Measurements from ENCODE around the gene CHST4.
"Not testable (repeated sequence)": the region's sequence is repeated elsewhere in the genome, so short reads cannot be mapped to it uniquely, and the experiment has no call there.

Gene CHST4

DNA sequence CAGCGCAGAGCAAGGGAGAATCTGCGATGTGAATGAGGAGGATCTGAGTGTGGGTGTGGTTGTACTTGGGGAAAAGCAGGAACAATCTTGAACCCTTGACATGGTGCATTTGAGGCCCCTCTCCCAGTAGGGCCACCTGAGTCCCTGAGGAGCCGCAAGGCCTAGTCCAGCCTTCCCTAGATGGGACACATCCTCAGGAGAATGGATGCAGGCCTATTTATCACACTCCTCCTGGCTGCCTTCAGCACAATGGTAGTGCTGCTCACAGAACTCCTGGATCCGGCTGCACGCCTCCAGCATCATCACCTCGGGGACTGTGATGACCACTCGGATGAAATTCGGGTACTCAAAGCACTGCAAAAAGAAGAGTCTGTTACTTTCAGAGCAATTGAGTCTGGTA, 41.7 kb downstream of the CHST4 start:
- Histone ChIP-seq H3K4me1 (ENCODE audit: control insufficient read depth in 5 of 5, insufficient read depth in 5 of 5, low read length in 5 of 5) (peaks cover 0 to 27% (median 19%) of the 10 kb centered on the region in 5 donors), H3K27me3 (ENCODE audit: control insufficient read depth in 5 of 5, insufficient read depth in 4 of 5, low read length in 5 of 5) (no peaks in the 10 kb centered on the region), H3K36me3 (ENCODE audit: control insufficient read depth in 5 of 5, insufficient read depth in 5 of 5, low read length in 5 of 5) (no peaks in the 10 kb centered on the region), H3K9me3 (ENCODE audit: control insufficient read depth in 5 of 5, low read length in 5 of 5) (no peaks in the 10 kb centered on the region), H3K9ac (ENCODE audit: low read length in 5 of 5) (no peak overlapping the region), H3K4me3 (ENCODE audit: low read depth in 1 of 5, low read length in 5 of 5) (no peak overlapping the region), H3K27ac (ENCODE audit: low read depth, low read length) (no peak overlapping the region)

DNA sequence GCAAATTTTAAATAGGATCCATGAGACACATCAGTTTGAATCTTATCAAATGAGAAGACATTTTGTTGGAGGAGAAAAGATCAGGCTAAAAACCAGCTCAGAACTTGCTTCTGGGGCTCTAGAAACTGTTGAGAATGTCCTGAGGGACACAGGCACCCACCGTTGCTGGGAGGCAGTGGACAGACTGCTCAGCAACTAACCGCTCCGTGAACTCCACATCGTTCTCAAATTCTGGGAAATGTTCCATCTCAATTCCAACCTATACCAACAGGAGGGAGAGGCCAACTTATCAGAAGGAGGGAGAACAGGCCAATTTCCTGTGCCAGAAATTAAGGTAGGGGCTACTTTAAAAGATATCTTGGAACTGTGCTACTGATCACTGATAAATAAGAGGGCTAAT, 42.3 kb downstream of the CHST4 start:
- no peaks in the 10 kb centered on the region for H3K27me3 ChIP-seq (ENCODE audit: control insufficient read depth in 5 of 5, insufficient read depth in 4 of 5, low read length in 5 of 5)
- no peak overlapping the region for H3K9ac ChIP-seq (ENCODE audit: low read length in 5 of 5)
- no peak overlapping the region for H3K4me3 ChIP-seq (ENCODE audit: low read depth in 1 of 5, low read length in 5 of 5)
- H3K27ac ChIP-seq (ENCODE audit: low read depth, low read length), result no peak overlapping the region
- no peaks in the 10 kb centered on the region for H3K9me3 ChIP-seq (ENCODE audit: control insufficient read depth in 5 of 5, low read length in 5 of 5)
- peaks cover 0 to 27% (median 19%) of the 10 kb centered on the region in 5 donors for H3K4me1 ChIP-seq (ENCODE audit: control insufficient read depth in 5 of 5, insufficient read depth in 5 of 5, low read length in 5 of 5)
- no peaks in the 10 kb centered on the region for H3K36me3 ChIP-seq (ENCODE audit: control insufficient read depth in 5 of 5, insufficient read depth in 5 of 5, low read length in 5 of 5)

DNA sequence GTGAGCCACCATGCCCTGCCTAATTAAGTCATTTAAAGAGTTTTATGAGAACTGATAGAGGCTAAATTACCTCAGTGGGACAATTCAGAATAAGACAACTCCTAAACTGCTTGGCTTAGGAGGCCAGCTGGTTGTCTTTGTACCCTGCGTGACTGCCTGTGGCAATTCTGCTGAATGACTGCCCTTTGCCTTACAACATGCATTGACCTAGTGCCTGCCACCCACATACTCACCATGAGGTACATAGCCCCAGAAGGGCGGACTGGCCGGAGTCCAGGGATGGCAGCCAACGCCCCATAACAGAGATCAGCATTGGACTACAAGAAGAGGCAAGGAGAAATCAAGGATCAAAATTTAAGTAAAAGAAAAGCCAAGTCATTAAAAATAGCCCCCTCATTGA, 43.4 kb downstream of the CHST4 start:
- Histone ChIP-seq H3K4me3 (ENCODE audit: low read depth in 1 of 5, low read length in 5 of 5) (no peak overlapping the region), H3K9me3 (ENCODE audit: control insufficient read depth in 5 of 5, low read length in 5 of 5) (no peaks in the 10 kb centered on the region), H3K9ac (ENCODE audit: low read length in 5 of 5) (no peak overlapping the region), H3K27me3 (ENCODE audit: control insufficient read depth in 5 of 5, insufficient read depth in 4 of 5, low read length in 5 of 5) (no peaks in the 10 kb centered on the region), H3K4me1 (ENCODE audit: control insufficient read depth in 5 of 5, insufficient read depth in 5 of 5, low read length in 5 of 5) (peaks cover 0 to 20% (median 12%) of the 10 kb centered on the region in 5 donors), H3K36me3 (ENCODE audit: control insufficient read depth in 5 of 5, insufficient read depth in 5 of 5, low read length in 5 of 5) (no peaks in the 10 kb centered on the region), H3K27ac (ENCODE audit: low read depth, low read length) (no peak overlapping the region)

DNA sequence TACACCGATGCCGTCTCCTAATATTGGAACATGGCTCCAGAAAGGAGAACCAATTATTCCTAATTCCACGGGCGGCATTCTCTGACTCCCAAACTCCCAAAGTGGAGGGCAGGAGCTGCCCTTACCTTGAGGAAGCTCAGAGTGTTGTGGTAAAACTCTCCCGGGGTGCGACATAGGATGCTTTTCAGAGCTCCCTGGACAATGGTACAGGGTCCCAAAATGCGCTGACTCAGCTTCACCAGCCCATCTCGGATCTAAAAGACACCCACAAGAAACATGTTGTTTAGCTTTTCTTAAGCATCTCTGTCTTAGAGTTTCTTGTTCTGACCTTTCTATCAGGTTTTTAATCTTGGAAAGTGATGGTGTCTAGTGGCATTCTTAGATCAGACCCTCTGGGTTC, 43.9 kb downstream of the CHST4 start:
- Histone ChIP-seq H3K9me3 (ENCODE audit: control insufficient read depth in 5 of 5, low read length in 5 of 5) (no peaks in the 10 kb centered on the region), H3K4me1 (ENCODE audit: control insufficient read depth in 5 of 5, insufficient read depth in 5 of 5, low read length in 5 of 5) (peaks cover 0 to 15% (median 7%) of the 10 kb centered on the region in 5 donors), H3K27ac (ENCODE audit: low read depth, low read length) (no peak overlapping the region), H3K4me3 (ENCODE audit: low read depth in 1 of 5, low read length in 5 of 5) (no peak overlapping the region), H3K9ac (ENCODE audit: low read length in 5 of 5) (no peak overlapping the region), H3K27me3 (ENCODE audit: control insufficient read depth in 5 of 5, insufficient read depth in 4 of 5, low read length in 5 of 5) (no peaks in the 10 kb centered on the region), H3K36me3 (ENCODE audit: control insufficient read depth in 5 of 5, insufficient read depth in 5 of 5, low read length in 5 of 5) (no peaks in the 10 kb centered on the region)

DNA sequence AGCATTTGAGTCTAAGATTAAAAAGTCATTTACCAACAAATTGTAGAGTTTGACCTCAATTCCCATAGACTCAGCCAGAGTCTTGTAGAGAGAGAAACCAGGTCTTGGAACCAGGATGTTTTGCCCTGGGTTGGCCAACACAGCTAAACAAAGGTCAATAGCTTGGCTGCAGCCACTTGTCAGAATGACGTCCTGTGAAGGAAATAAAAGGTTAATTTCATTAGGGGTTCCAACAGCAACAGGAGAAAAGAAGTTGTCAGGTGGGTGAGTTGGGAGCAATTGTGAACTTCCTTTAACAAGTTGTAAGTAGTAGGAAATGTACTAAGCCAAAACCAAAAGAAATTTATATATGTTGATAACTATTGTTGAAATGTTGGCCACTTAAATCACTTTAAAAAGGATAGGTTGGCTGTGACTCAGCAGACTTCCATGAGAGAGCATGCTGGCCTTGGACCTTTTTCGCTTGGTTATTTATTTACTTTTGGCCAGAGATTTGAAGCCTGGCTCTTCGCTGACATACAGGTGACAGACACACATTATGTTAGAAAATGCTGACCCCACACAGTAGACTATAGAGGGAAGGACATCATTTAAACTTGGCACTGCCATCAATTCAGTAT, 46.4 kb downstream of the CHST4 start:
- H3K4me1 ChIP-seq (ENCODE audit: control insufficient read depth in 5 of 5, insufficient read depth in 5 of 5, low read length in 5 of 5), result peaks cover 0 to 8% (median 4%) of the 10 kb centered on the region in 5 donors
- H3K9me3 ChIP-seq (ENCODE audit: control insufficient read depth in 5 of 5, low read length in 5 of 5), result no peaks in the 10 kb centered on the region
- H3K36me3 ChIP-seq (ENCODE audit: control insufficient read depth in 5 of 5, insufficient read depth in 5 of 5, low read length in 5 of 5), result no peaks in the 10 kb centered on the region
- no peak overlapping the region for H3K27ac ChIP-seq (ENCODE audit: low read depth, low read length)
- no peaks in the 10 kb centered on the region for H3K27me3 ChIP-seq (ENCODE audit: control insufficient read depth in 5 of 5, insufficient read depth in 4 of 5, low read length in 5 of 5)
- H3K9ac ChIP-seq (ENCODE audit: low read length in 5 of 5), result no peak overlapping the region
- no peak overlapping the region for H3K4me3 ChIP-seq (ENCODE audit: low read depth in 1 of 5, low read length in 5 of 5)

DNA sequence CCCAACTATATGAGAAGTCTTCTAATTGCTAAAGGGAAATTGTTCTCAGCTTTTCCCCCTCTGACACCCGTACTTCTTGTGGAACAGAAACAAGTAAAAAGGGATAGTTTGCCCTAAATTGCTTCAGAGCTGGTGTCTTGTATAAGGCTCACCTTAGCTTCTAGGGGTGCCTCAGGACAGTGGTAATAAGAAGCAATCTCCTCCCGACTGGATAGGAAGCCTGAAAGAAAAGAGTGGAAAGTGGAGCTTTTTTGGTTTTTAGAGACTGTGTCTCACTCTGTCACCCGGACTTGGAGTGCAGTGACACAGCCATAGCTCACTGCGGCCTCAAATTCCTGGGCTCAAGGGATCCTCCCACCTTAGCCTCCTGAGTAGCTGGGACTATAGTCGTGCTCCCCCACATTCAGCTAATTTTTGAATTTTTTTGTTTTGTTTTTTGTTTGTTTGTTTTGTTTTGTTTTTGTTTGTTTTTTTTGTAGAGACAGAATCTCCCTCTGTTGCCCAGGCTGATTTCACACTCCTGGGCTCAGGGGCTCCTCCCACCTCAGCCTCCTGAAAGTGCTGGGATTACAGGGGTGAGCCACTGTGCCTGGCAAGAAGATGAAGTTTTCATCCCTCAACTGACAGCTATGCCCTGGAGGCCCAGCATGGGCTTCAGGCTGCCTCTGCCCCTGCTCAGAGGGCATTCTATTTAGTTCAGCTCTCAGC, 47.3 kb downstream of the CHST4 start:
- H3K36me3 ChIP-seq (ENCODE audit: control insufficient read depth in 5 of 5, insufficient read depth in 5 of 5, low read length in 5 of 5), result no peaks in the 10 kb centered on the region
- H3K27me3 ChIP-seq (ENCODE audit: control insufficient read depth in 5 of 5, insufficient read depth in 4 of 5, low read length in 5 of 5), result no peaks in the 10 kb centered on the region
- H3K27ac ChIP-seq (ENCODE audit: low read depth, low read length), result no peak overlapping the region
- no peaks in the 10 kb centered on the region for H3K9me3 ChIP-seq (ENCODE audit: control insufficient read depth in 5 of 5, low read length in 5 of 5)
- peak overlapping the region in 1 of 5 donors; percentile 15 for H3K9ac ChIP-seq (ENCODE audit: low read length in 5 of 5)
- peaks cover 0 to 8% (median 4%) of the 10 kb centered on the region in 5 donors for H3K4me1 ChIP-seq (ENCODE audit: control insufficient read depth in 5 of 5, insufficient read depth in 5 of 5, low read length in 5 of 5)
- H3K4me3 ChIP-seq (ENCODE audit: low read depth in 1 of 5, low read length in 5 of 5), result no peak overlapping the region

DNA sequence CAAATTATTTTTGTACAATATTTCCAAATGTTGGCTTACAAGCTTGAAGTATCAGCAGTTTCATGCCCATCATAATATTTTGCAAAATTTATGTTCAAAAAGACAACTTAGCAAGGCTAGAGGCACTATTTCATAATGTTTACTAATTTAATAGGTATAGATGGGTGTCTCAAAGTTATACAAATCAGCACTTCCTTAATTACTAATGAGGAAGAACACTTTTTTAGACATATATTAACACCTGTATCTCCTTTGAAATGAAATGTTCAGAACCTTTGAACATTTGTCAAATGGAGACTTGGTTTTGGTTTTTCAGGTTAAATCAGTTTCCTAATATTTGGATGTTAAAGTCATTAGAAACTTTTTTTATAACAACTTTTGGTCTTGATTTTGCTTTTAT, 48.5 kb downstream of the CHST4 start:
- no peaks in the 10 kb centered on the region for H3K27me3 ChIP-seq (ENCODE audit: control insufficient read depth in 5 of 5, insufficient read depth in 4 of 5, low read length in 5 of 5)
- H3K36me3 ChIP-seq (ENCODE audit: control insufficient read depth in 5 of 5, insufficient read depth in 5 of 5, low read length in 5 of 5), result no peaks in the 10 kb centered on the region
- H3K9me3 ChIP-seq (ENCODE audit: control insufficient read depth in 5 of 5, low read length in 5 of 5), result no peaks in the 10 kb centered on the region
- H3K27ac ChIP-seq (ENCODE audit: low read depth, low read length), result no peak overlapping the region
- H3K4me3 ChIP-seq (ENCODE audit: low read depth in 1 of 5, low read length in 5 of 5), result no peak overlapping the region
- no peak overlapping the region for H3K9ac ChIP-seq (ENCODE audit: low read length in 5 of 5)
- peaks cover 0 to 2% (median under 1%) of the 10 kb centered on the region in 5 donors for H3K4me1 ChIP-seq (ENCODE audit: control insufficient read depth in 5 of 5, insufficient read depth in 5 of 5, low read length in 5 of 5)

DNA sequence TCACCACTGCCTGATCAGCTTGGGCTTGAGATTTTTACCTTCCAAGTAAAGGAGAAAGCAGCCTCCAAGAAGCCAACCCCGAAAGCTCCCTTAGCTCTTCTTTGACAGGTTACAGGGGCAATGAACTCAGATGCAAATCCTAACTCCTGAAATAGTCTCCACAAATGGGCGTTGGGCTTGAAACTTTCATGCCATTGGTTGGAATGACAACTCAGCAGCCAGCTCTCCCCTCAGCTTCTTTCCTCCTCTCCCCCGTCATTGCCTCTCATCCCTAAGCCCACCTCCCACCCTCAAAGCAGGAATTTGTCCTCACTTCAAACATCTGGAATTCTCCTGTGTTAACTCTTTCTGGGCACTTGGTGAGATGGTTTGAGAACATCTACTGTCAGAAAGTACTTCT, 50.7 kb downstream of the CHST4 start, which contains the start of gene TAT:
Gene TAT (minus strand): TSS at position 122 of the 400 bp plus-strand sequence. CDS start 677 bp downstream, outside the sequence.
- no peaks in the 10 kb centered on the region for H3K9me3 ChIP-seq (ENCODE audit: control insufficient read depth in 5 of 5, low read length in 5 of 5)

DNA sequence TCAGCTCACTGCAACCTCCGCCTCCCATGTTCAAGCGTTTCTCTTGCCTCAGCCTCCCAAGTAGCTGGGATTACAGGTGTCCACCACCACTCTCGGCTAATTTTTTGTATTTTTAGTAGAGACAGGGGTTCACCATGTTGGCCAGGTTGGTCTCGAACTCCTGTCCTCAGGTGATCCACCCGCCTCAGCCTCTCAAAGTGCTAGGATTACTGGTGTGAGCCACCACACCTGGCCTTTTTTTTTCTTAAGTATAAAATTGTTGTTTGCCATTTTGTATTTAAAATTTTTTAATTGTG, 56.3 kb downstream of the CHST4 start:
- not testable (repeated sequence) for H3K9me3 ChIP-seq (ENCODE audit: control insufficient read depth in 5 of 5, low read length in 5 of 5); H3K27me3 ChIP-seq (ENCODE audit: control insufficient read depth in 5 of 5, insufficient read depth in 4 of 5, low read length in 5 of 5); H3K4me3 ChIP-seq (ENCODE audit: low read depth in 1 of 5, low read length in 5 of 5); H3K4me1 ChIP-seq (ENCODE audit: control insufficient read depth in 5 of 5, insufficient read depth in 5 of 5, low read length in 5 of 5); H3K36me3 ChIP-seq (ENCODE audit: control insufficient read depth in 5 of 5, insufficient read depth in 5 of 5, low read length in 5 of 5); H3K9ac ChIP-seq (ENCODE audit: low read length in 5 of 5); H3K27ac ChIP-seq (ENCODE audit: low read depth, low read length)

More for the DNA sequence above, 50.7 kb downstream of the CHST4 start, which contains the start of gene TAT:
- Histone ChIP-seq H3K4me1 (ENCODE audit: control insufficient read depth in 5 of 5, insufficient read depth in 5 of 5, low read length in 5 of 5) (no peaks in the 10 kb centered on the region), H3K9ac (ENCODE audit: low read length in 5 of 5) (no peak within 1 kb of the TSS), H3K36me3 (ENCODE audit: control insufficient read depth in 5 of 5, insufficient read depth in 5 of 5, low read length in 5 of 5) (no peaks in the 10 kb centered on the region), H3K27ac (ENCODE audit: low read depth, low read length) (no peak within 1 kb of the TSS), H3K27me3 (ENCODE audit: control insufficient read depth in 5 of 5, insufficient read depth in 4 of 5, low read length in 5 of 5) (no peaks in the 10 kb centered on the region), H3K4me3 (ENCODE audit: low read depth in 1 of 5, low read length in 5 of 5) (no peak within 1 kb of the TSS)

DNA sequence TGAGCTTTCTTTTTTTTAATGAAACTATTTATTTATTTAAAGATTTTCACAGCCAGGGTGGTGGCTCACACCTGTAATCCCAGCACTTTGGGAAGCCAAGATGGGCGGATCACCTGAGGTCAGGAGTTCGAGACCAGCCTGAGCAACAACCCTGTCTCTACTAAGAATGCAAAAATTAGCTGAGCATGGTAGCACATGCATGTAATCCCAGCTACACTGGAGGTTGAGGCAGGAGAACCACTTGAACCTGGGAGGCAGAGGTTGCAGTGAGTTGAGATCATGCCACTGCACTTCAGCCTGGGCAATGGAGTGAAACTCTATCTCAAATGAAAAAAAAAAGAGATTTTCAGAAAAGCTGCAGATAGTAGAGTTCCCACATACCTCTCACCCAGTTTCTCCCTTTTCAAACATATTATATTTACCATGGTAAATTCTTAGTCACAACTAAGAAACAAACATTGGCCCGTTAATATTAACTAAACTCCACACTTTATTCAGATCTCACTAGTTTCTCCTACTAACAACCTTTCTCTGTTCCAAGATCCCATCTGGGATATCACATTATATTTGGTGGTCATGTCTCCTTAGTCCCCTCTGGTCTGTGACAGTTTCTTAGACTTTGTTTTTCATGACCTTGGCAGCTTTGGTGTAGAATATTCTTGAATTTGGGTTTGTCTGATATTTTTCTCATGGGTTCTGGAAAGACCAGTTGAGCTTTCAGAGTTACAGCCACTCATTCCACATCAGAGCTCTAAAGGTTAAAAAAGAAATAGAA, 58.5 kb downstream of the CHST4 start:
- H3K9me3 ChIP-seq (ENCODE audit: control insufficient read depth in 5 of 5, low read length in 5 of 5), result peaks cover 0 to 3% (median 0%) of the 10 kb centered on the region in 5 donors
- no peak overlapping the region for H3K9ac ChIP-seq (ENCODE audit: low read length in 5 of 5)
- H3K27ac ChIP-seq (ENCODE audit: low read depth, low read length), result no peak overlapping the region
- peaks cover 0 to 3% (median 0%) of the 10 kb centered on the region in 5 donors for H3K27me3 ChIP-seq (ENCODE audit: control insufficient read depth in 5 of 5, insufficient read depth in 4 of 5, low read length in 5 of 5)
- H3K4me3 ChIP-seq (ENCODE audit: low read depth in 1 of 5, low read length in 5 of 5), result no peak overlapping the region
- no peaks in the 10 kb centered on the region for H3K4me1 ChIP-seq (ENCODE audit: control insufficient read depth in 5 of 5, insufficient read depth in 5 of 5, low read length in 5 of 5)
- H3K36me3 ChIP-seq (ENCODE audit: control insufficient read depth in 5 of 5, insufficient read depth in 5 of 5, low read length in 5 of 5), result no peaks in the 10 kb centered on the region
